GM12874 (cell line): ENCODE results near the gene FYB1.

Experiments
- CTCF ChIP-seq: IDR thresholded peaks from 2 replicates; pipeline ENCODE4 v1.5.1; 2011; ENCODE audit warnings: low read depth, mild to moderate bottlenecking, control low read depth, low read length, moderate library complexity; ENCODE audit not compliant: insufficient read depth

The FYB1 gene

GRCh38 chr5:39132128-39132447 lies 87.3 kb downstream of the FYB1 start:
- TF ChIP-seq CTCF = no peak

GRCh38 chr5:39131210-39132127 lies 87.9 kb downstream of the FYB1 start:
- no peak for TF ChIP-seq CTCF

GRCh38 chr5:39130716-39131115 lies 88.6 kb downstream of the FYB1 start:
- TF ChIP-seq CTCF = no peak

GRCh38 chr5:39121922-39122321 lies 97.4 kb downstream of the FYB1 start:
- no peak for TF ChIP-seq CTCF

GRCh38 chr5:39121315-39121714 lies 98.0 kb downstream of the FYB1 start:
- TF ChIP-seq CTCF = no peak

GRCh38 chr5:39120052-39120420 lies 99.3 kb downstream of the FYB1 start:
- no peak for TF ChIP-seq CTCF

GRCh38 chr5:39119404-39120051 lies 99.8 kb downstream of the FYB1 start:
- TF ChIP-seq CTCF = no peak
